ENCODE results near the gene PHGDH.
"Not testable (repeated sequence)": the region's sequence is repeated elsewhere in the genome, so short reads cannot be mapped to it uniquely, and the experiment has no call there.

Gene PHGDH

GRCh38 chr1:119711804-119712341 is at the start of gene PHGDH:
Gene PHGDH, plus strand, starts transcription at chr1:119711934. Its CDS starts 89 bp downstream, at chr1:119712023.
- DNase-seq (ENCODE audit: low read depth in 2 of 2): peak; percentile 81 to 84

GRCh38 chr1:119662034-119662437 is 49.7 kb upstream of the PHGDH start:
- DNase-seq (ENCODE audit: low read depth in 2 of 2): no peak

- no peak for DNase-seq (ENCODE audit: low read depth in 2 of 2)
These were observed 47.7 kb upstream of the PHGDH start for GRCh38 chr1:119664067-119664466.

- no peak for DNase-seq (ENCODE audit: low read depth in 2 of 2)
These were observed 44.6 kb upstream of the PHGDH start for GRCh38 chr1:119667173-119667572.

GRCh38 chr1:119670898-119671297 is 40.8 kb upstream of the PHGDH start:
- no peak for DNase-seq (ENCODE audit: low read depth in 2 of 2)

GRCh38 chr1:119673171-119673940 is 38.4 kb upstream of the PHGDH start:
- no peak for DNase-seq (ENCODE audit: low read depth in 2 of 2)

GRCh38 chr1:119674111-119674526 is 37.6 kb upstream of the PHGDH start:
- peak in 1 of 2 experiments; percentile 22 for DNase-seq (ENCODE audit: low read depth in 2 of 2)

- DNase-seq (ENCODE audit: low read depth in 2 of 2): peak; percentile 83 to 85
These were observed 36.9 kb upstream of the PHGDH start for GRCh38 chr1:119674835-119675289.

GRCh38 chr1:119675349-119676345 is 36.1 kb upstream of the PHGDH start:
- DNase-seq (ENCODE audit: low read depth in 2 of 2): peak; percentile 46 to 50

GRCh38 chr1:119676571-119677206 is 35.0 kb upstream of the PHGDH start:
- DNase-seq (ENCODE audit: low read depth in 2 of 2): no peak

GRCh38 chr1:119679223-119679622 is 32.5 kb upstream of the PHGDH start:
- no peak for DNase-seq (ENCODE audit: low read depth in 2 of 2)

GRCh38 chr1:119680193-119680592 is 31.5 kb upstream of the PHGDH start:
- no peak for DNase-seq (ENCODE audit: low read depth in 2 of 2)

GRCh38 chr1:119680723-119681122 is 31.0 kb upstream of the PHGDH start:
- DNase-seq (ENCODE audit: low read depth in 2 of 2): no peak

GRCh38 chr1:119681560-119681959 is 30.2 kb upstream of the PHGDH start:
- no peak for DNase-seq (ENCODE audit: low read depth in 2 of 2)

- DNase-seq (ENCODE audit: low read depth in 2 of 2): no peak
These were observed 29.6 kb upstream of the PHGDH start for GRCh38 chr1:119682141-119682540.

GRCh38 chr1:119683893-119684292 is 27.8 kb upstream of the PHGDH start:
- no peak for DNase-seq (ENCODE audit: low read depth in 2 of 2)

- DNase-seq (ENCODE audit: low read depth in 2 of 2): no peak
These were observed 25.1 kb upstream of the PHGDH start for GRCh38 chr1:119686661-119687060.

GRCh38 chr1:119687434-119688079 is 24.2 kb upstream of the PHGDH start:
- no peak for DNase-seq (ENCODE audit: low read depth in 2 of 2)

- DNase-seq (ENCODE audit: low read depth in 2 of 2): no peak
These were observed 22.9 kb upstream of the PHGDH start for GRCh38 chr1:119688810-119689209.

- DNase-seq (ENCODE audit: low read depth in 2 of 2): no peak
These were observed 22.2 kb upstream of the PHGDH start for GRCh38 chr1:119689511-119689910.

GRCh38 chr1:119696863-119697262 is 14.9 kb upstream of the PHGDH start:
- not testable (repeated sequence) for DNase-seq (ENCODE audit: low read depth in 2 of 2)
